Activated CD4-positive, alpha-beta T cell treated with anti-CD3 and anti-CD28 coated beads for 4 hours (primary cell): Measurements from ENCODE around the gene HOXA10.
A peak's percentile ranks its signal among the peaks of the same experiment; 100 is the strongest.

ENCODE experiments used
- DNase-seq, 2 donors: peaks; one replicate each; pipeline ENCODE4 v3.0.0-alpha.2; 2020

HOXA10 gene

GRCh38 chr7:27143023-27143949 lies 30.8 kb downstream of the HOXA10 start, which contains the start of gene HOXA5:
HOXA5 (minus strand) TSS chr7:27143681; CDS start chr7:27143607, 74 bp downstream.
- DNase-seq, result no peak

- DNase-seq, result no peak
Observed at GRCh38 chr7:27142580-27143022, 31.5 kb downstream of the HOXA10 start.

DNA sequence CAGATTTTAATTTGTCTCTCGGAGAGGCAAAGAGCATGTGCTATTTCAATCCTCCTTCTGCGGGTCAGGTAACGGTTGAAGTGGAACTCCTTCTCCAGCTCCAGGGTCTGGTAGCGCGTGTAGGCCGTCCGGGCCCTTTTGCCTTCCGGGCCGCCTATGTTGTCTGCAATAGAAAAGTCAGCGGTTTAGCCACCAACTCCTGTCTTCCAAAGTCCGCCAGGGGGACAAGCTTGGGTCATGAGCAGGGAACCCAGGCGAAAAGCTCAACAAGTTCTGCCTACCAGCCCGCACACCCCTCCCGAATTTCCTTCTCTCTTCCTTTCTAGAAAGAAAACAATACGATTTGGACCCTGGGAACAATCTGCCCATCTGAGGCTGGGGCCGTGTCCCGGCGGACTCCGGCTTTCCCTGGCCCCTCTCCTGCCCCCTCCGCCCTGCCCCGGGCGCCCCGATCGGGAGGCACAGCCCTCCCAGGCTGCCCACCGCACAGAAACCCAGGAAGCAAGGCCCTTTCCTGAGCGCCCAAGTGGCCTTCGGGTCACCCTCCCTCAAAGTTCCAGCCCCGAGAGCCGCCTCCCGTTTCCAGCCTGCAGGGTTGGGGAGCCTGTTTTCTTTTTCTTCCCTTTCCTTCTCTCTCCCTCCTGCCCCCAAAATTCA lies 32.1 kb downstream of the HOXA10 start:
- DNase-seq, result no peak

- no peak for DNase-seq
Observed at GRCh38 chr7:27141137-27141922, 32.8 kb downstream of the HOXA10 start.

DNA sequence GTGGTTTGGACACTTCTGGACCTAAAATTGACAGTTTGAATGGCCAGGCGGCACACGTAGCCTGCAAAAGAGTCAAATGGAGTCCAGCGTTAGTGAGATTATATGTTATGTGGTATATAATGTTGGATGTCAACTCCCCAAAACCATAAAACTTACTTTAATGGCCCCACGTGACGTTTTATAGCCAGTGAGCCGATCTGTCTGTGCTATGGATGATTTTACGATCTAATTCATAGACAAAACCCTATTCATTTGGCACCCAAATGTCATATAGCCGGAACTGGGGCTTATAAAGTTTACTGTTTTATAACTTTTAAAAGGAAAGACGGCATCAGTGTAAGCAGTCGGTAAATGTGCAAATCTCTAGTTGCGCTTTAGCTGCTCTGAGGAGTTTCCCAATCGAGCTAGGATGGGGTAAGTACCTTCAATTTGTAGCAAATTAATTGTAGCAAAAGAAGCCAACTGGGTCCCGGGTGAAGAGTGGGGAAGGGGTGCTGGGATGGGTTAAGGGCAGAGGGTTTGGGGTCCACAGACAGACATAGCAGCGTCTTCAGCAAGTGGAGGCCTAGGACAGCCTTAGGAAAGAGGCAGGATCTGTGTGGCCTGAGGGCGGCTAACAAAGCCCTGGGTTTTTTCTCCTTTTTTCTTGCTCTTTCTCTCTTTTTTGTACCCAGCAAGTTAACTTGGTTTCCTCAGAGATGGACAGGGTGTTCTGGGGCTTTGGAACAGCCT lies 33.8 kb downstream of the HOXA10 start:
- no peak for DNase-seq

DNA sequence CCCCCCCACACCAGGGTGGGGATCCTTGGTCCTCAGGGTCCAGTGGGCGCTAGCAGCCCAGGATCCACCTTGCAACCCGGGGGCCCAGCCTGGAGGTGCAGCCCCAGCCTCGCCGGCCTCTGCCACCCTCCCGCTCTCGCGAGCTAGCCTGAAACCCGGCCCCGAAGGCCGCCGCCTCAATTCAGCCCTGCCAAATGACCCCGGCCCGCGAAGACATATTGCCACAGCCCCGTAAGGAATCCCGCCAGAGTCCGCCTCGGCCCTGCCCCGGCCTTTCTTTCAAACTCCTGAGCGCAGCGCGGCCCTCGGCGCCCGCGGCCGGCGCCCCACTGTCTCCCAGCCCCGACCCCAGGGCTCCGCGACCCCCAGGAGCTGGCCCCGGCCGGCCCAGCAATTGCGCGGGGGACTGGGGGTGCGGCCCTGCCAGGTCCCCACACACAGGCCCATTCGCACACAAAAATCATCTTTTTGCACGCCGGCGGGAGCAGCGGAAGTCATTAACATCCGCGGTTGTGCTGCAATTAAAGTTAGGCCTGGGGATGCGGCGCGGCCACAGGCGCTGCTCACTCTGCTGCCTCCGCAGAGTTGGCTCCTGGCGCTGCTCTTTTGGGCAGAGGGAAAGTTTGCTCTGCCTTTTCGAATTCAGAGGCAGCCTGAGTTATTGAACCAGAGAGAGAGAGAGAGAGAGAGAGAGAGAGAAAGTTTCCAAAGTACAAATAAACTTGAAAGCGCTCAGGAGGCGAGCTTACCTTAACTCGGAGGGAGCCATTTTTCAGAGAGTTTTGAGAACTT lies 34.6 kb downstream of the HOXA10 start:
- DNase-seq, result no peak

DNA sequence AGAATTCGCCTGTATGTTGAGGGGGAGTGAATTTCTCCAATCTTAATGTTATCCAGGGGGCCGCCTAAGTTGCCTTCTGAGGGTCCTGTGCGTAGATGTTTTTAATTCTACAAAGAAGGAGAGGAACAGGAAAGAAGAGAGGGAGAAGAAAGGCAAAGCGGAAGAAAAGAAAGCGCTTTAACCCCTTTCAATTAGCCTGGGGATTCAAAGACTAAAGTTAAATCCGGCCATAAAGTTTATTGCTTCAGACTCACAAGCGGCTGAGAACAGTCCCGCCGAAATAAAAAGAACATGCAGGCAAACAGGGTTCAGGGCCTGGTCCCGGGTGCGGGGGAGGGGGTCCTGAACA lies 35.2 kb downstream of the HOXA10 start:
- no peak for DNase-seq

- no peak for DNase-seq
Observed at GRCh38 chr7:27138472-27138871, 35.6 kb downstream of the HOXA10 start.

DNA sequence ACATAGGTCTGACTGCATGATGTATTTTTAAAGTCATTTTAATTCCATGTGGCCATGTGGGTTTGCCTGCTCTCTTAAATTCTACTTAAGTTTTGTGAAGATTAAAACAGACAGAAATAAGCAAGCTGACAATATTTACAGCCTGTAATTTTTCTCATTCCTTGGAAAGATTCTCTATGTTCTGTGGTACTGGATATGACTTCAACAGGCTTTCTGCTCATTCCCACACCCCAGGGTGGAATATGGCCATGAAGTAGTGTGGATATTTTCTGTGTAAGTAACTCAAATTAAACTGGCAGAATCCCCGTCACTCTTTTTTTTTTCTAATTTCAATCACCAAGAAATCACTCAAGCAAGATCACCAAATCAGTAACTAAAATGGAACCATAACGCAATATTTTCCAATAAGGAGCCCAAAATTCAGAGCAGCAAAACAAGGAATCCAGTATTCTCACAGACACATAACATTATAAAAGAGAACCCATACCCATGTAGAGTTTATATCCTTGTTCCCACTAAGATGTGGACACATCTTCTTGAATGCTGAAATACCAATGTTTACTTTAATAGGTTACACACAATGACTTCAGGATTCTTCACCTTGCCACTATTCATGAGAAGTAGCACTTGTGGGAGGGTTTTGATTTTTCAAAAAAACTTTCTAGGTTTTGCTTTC lies 36.3 kb downstream of the HOXA10 start:
- DNase-seq, result no peak

GRCh38 chr7:27134392-27134791 lies 39.7 kb downstream of the HOXA10 start:
- DNase-seq, result no peak

- no peak for DNase-seq
Observed at GRCh38 chr7:27133409-27134231, 40.5 kb downstream of the HOXA10 start.

DNA sequence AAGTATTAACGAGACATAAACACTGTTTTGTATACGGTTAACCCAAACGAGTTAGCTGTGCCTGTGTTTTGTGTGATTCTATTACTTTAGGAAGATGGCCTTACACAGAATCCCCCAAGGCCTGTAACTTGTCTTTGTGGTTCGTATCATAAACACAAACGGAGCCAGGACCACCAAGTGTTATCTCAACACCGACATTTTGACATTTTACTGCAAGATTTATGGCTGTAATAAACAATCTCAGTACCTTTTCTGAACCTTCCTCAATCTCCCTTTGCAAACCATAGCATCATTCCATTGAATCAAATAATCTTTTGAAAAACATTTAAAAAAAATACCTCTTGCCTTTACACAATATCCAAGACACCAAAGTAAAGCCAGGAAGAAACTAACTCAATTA lies 41.1 kb downstream of the HOXA10 start:
- DNase-seq, result no peak

GRCh38 chr7:27132214-27132613 lies 41.9 kb downstream of the HOXA10 start:
- no peak for DNase-seq

DNA sequence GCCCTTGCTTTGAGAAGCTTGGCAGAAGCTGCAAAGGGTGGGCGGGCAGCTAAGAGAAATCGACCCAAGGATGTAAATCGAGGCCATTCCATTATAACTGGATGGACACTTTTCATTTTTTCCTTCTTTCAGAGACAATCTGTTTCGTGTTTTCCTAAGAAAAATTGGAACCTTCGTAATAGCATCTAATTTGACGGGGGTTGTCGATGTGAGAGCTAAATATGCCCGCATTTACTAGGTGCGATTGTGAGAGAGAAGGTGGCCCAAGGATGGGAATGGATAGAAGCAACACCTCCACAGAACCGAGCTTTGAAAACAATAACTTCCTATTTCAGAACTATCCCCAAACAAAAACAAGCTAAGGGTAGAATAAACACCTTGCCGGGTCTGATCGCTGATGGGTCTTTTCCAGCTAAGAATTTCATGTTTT lies 42.7 kb downstream of the HOXA10 start:
- DNase-seq, result no peak

DNA sequence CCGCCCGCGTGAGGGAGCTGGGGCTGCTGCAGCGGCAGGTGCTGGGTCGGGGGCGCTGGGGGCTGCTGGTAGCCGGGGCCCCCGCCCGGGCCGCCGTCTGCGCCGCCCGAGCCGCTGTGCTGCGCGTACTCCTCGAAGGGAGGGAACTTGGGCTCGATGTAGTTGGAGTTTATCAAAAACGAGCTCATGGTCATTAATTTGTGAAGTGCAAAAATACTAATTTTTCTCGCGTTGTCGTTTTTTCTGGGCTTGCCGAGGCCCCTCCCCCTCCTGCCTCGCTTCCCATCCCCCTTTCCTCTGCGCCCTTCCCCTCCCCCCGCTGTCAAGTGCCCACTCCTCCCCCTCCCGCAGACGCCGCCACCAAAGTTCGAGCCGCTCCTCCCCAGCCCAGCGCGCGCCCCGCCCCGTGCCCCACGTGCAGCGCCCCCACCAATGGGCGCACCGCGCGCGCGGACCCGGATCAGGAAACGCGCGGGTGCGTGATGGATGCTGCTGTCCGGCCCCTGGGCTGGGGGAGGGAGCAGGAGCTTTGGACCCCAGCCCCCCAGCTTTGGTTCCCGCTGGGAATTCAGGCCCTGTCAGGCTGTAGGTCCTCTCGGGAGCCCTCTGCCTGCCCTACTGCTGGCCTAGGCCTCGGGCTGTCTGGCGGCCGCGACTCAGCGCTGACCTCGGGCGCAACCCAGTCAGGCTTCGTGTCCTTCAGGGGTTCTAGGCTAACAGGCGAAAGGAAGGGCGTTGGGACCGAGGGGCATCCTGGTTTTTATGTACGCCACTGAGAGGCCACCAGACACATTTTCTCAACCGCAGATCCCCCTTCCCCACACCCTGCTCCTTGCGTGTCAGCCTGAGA lies 43.4 kb downstream of the HOXA10 start, which contains the start of gene HOXA4:
Gene HOXA4, minus strand, starts transcription at position 218 of the 850 bp plus-strand sequence. Its CDS starts 24 bp downstream, at position 194.
- peak; percentile 73 to 80 for DNase-seq

- no peak for DNase-seq
Observed at GRCh38 chr7:27129729-27130539, 44.2 kb downstream of the HOXA10 start.

- no peak for DNase-seq
Observed at GRCh38 chr7:27128776-27129728, 45.1 kb downstream of the HOXA10 start.
